Neural progenitor cell (in vitro differentiated cells): ENCODE data around the gene GP1BB.

ENCODE experiments used
- EZH2 ChIP-seq: fragments of 200-600 bp; sonication (generic); IDR thresholded peaks from 2 replicates; pipeline ENCODE4 v1.6.1; 2017; ENCODE audit warnings: antibody characterized with exemption, mild to moderate bottlenecking, moderate library complexity
- TF ChIP-seq, protein P1 (sequence below): fragments of 200-600 bp; sonication (generic); IDR thresholded peaks from 2 replicates; pipeline ENCODE4 v1.5.1; 2017; ENCODE audit warnings: antibody characterized with exemption, mild to moderate bottlenecking

DNA sequence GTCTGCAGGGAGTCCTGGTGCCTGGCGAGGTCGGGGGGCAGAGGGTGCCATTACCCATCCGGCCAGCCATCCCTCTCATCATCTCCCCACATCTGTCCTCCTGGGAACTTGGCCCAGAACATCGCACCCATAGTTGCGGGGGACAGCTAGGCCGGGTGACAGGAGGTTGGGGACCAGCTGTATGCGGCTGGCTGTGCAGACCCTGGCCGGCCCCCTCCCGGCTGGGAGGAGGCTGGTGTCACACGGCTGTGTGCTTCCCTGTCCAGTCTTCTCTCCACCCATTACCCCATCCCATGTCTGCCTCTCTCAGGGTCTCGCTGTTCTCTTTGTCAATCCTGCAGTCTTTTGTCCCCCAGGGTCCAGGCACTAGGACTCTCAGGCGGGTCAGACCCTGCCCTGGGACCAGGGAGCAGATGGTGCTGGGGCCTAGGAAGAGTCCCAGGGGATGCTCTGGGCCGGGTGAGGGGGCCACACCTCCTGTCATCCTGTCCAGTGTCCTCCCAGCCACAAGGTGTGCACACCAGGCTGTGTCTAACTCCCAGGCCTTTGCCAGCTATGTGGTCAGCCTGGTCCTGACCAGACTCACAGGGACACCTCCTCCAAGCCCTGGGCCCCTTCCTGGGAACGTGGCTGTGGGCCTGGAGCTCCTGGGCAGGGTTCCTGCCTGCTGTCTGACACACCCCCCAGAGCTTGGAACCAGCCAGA is 30.8 kb downstream of the GP1BB start:
- TF ChIP-seq, protein P1, sequence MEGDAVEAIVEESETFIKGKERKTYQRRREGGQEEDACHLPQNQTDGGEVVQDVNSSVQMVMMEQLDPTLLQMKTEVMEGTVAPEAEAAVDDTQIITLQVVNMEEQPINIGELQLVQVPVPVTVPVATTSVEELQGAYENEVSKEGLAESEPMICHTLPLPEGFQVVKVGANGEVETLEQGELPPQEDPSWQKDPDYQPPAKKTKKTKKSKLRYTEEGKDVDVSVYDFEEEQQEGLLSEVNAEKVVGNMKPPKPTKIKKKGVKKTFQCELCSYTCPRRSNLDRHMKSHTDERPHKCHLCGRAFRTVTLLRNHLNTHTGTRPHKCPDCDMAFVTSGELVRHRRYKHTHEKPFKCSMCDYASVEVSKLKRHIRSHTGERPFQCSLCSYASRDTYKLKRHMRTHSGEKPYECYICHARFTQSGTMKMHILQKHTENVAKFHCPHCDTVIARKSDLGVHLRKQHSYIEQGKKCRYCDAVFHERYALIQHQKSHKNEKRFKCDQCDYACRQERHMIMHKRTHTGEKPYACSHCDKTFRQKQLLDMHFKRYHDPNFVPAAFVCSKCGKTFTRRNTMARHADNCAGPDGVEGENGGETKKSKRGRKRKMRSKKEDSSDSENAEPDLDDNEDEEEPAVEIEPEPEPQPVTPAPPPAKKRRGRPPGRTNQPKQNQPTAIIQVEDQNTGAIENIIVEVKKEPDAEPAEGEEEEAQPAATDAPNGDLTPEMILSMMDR = no peak
- no peak for TF ChIP-seq EZH2
